K562 (cell line): ENCODE results near the gene COQ7. TPM values are rescaled to one million over a fixed set of nuclear protein-coding genes. Genes with fewer than 3 reads are reported as not detected.

Experiments used
- ATAC-seq: fragments of 200-7000 bp; cut with Tn5 transposase; 3 replicates; pipeline ENCODE4 v1.9.1; 2020; ENCODE audit warnings: moderate library complexity
- BruUV-seq: library from RNA; stranded (reverse); fragments of 400-500 nt; replicated peaks from 2 replicates; lab custom pipeline; 2021; lab: Mats Ljungman, UMichigan
- CTCF ChIA-PET: fragments of 300-600 bp; formaldehyde crosslinking; extraction: SDS; loops from one replicate; lab custom pipeline; 2021; ENCODE audit warnings: low intra/inter-chr PET ratio; lab: Yijun Ruan, JAX
- POLR2A ChIA-PET: fragments of 300-600, 350-650 bp; sonication (Branson Sonifier 250); formaldehyde crosslinking; extraction: SDS; loops from one replicate; lab custom pipeline; 2021; ENCODE audit warnings: antibody characterized with exemption, inconsistent platforms; lab: Yijun Ruan, JAX
- DNase-seq, 4 experiments: peaks; one replicate each; pipeline versions ENCODE4 v3.0.0 to v3.0.0-alpha.2; 2011 to 2018; ENCODE audit warnings: low spot score in 3 of 4, mixed read lengths in 3 of 4; ENCODE audit errors: extremely low read depth in 1 of 4
- FAIRE-seq: peaks from 2 replicates; lab custom pipeline; 2011; peaks lifted over from hg19 to GRCh38; lab: Jason Lieb, UNC
- H2AFZ ChIP-seq: 2 replicates; pipeline ENCODE4 v1.6.0; 2011; ENCODE audit warnings: low read depth, low read length, control low read depth, inconsistent platforms
- H3K27ac ChIP-seq: fragments of 200-600 bp; 3 replicates; pipeline ENCODE4 v1.8.0; 2011; ENCODE audit warnings: low read depth, mild to moderate bottlenecking, control low read depth, inconsistent platforms, low read length, moderate library complexity, mixed read lengths; ENCODE audit errors: extremely low read depth
- H3K27me3 ChIP-seq, 2 experiments: fragments of 300-600 bp in 1 of 2; 2 replicates in 1 of 2; 3 replicates in 1 of 2; pipeline versions ENCODE4 v1.6.0 to v1.8.0; 2011; ENCODE audit warnings: inconsistent platforms in 2 of 2, low read length in 2 of 2, mild to moderate bottlenecking in 1 of 2, mixed read lengths in 1 of 2, moderate library complexity in 1 of 2; ENCODE audit not compliant: control insufficient read depth in 2 of 2, insufficient read depth in 2 of 2
- H3K36me3 ChIP-seq: fragments of 300-600 bp; 3 replicates; pipeline ENCODE4 v1.8.0; 2011; ENCODE audit warnings: mild to moderate bottlenecking, low read length, inconsistent platforms; ENCODE audit not compliant: control insufficient read depth, insufficient read depth
- H3K4me1 ChIP-seq, 2 experiments: fragments of 200-600 bp in 1 of 2; replicated peaks in 1 of 2; 2 replicates in 1 of 2; 3 replicates in 1 of 2; pipeline versions ENCODE4 v1.5.1 to v1.8.0; 2011; ENCODE audit warnings: inconsistent platforms in 2 of 2, low read length in 2 of 2, mild to moderate bottlenecking in 1 of 2, mixed read lengths in 1 of 2, moderate library complexity in 1 of 2; ENCODE audit not compliant: control insufficient read depth in 2 of 2, insufficient read depth in 2 of 2
- H3K4me2 ChIP-seq: 2 replicates; pipeline ENCODE4 v1.6.1; 2011; ENCODE audit warnings: low read length, control low read depth, inconsistent platforms, mixed read lengths; ENCODE audit not compliant: insufficient read depth
- H3K4me3 ChIP-seq: fragments of 200-600 bp; sonication (generic), shearing (Covaris generic); 2 replicates; pipeline ENCODE4 v1.5.1; 2016; ENCODE audit warnings: control low read depth, inconsistent platforms
- H3K79me2 ChIP-seq: fragments of 200-600 bp; 3 replicates; pipeline ENCODE4 v1.8.0; 2011; ENCODE audit warnings: low read length, inconsistent platforms; ENCODE audit not compliant: control insufficient read depth, insufficient read depth
- H3K9ac ChIP-seq, 2 experiments: 2 replicates each; pipeline versions ENCODE4 v1.6.0 to v1.6.1; 2011; ENCODE audit warnings: low read depth in 2 of 2, low read length in 2 of 2, control low read depth in 1 of 2, inconsistent platforms in 1 of 2, mild to moderate bottlenecking in 1 of 2, mixed read lengths in 1 of 2; ENCODE audit not compliant: insufficient read depth in 1 of 2
- H3K9me1 ChIP-seq: one replicate; pipeline ENCODE4 v1.6.0; 2011; ENCODE audit warnings: inconsistent platforms, mild to moderate bottlenecking, low read length, moderate library complexity; ENCODE audit not compliant: control insufficient read depth, insufficient read depth
- H3K9me3 ChIP-seq: replicated peaks from 2 replicates; pipeline ENCODE4 v1.5.1; 2011; ENCODE audit warnings: low read depth, low read length, inconsistent platforms; ENCODE audit not compliant: control insufficient read depth, insufficient read depth
- H4K20me1 ChIP-seq: replicated peaks from 2 replicates; pipeline ENCODE4 v1.6.1; 2011; ENCODE audit warnings: low read length, inconsistent platforms, mixed read lengths; ENCODE audit not compliant: control insufficient read depth, insufficient read depth
- BDP1 ChIP-seq: IDR thresholded peaks from 3 replicates; pipeline ENCODE4 v1.6.1; 2011; ENCODE audit not compliant: insufficient read length, insufficient read depth
- CBX5 ChIP-seq: IDR thresholded peaks from 2 replicates; pipeline ENCODE4 v1.6.1; 2014; ENCODE audit warnings: low read depth, borderline replicate concordance
- CEBPG ChIP-seq, 3 experiments: fragments of 200-800 bp in 1 of 3; sonication (Bioruptor generic) in 1 of 3; sonication (generic) in 1 of 3; formaldehyde crosslinking in 1 of 3; IDR thresholded peaks in 2 of 3; conservative IDR thresholded peaks in 1 of 3; 2 replicates each; pipeline versions ENCODE4 v1.6.1 to v1.8.0; 2016 to 2022; ENCODE audit warnings: missing compliant biosample characterization in 2 of 3, missing genetic modification characterization in 2 of 3, mild to moderate bottlenecking in 1 of 3, missing genetic modification reagents in 1 of 3
- GABPB1 ChIP-seq: sonication (generic); formaldehyde crosslinking; IDR thresholded peaks from 2 replicates; pipeline ENCODE4 v1.8.0; 2022; ENCODE audit warnings: mild to moderate bottlenecking, missing genetic modification reagents
- NR1H2 ChIP-seq: sonication (generic); formaldehyde crosslinking; IDR thresholded peaks from 2 replicates; pipeline ENCODE4 v1.4.0; 2020; ENCODE audit warnings: mild to moderate bottlenecking, missing genetic modification reagents
- PTRF ChIP-seq: fragments of 450-650 bp; IDR thresholded peaks from 2 replicates; pipeline ENCODE4 v1.6.1; 2016; ENCODE audit warnings: mild to moderate bottlenecking, missing genetic modification characterization, missing compliant biosample characterization
- SIN3B ChIP-seq: fragments of 450-650 bp; IDR thresholded peaks from 2 replicates; pipeline ENCODE4 v1.6.1; 2017; ENCODE audit warnings: low read depth, mild to moderate bottlenecking, moderate library complexity
- SMAD4 ChIP-seq: fragments of 250-450 bp; sonication (Bioruptor Pico); conservative IDR thresholded peaks from 2 replicates; pipeline ENCODE4 v1.8.0; 2021; ENCODE audit warnings: inconsistent platforms, mild to moderate bottlenecking, moderate library complexity
- SMARCE1 ChIP-seq: fragments of 450-650 bp; IDR thresholded peaks from 2 replicates; pipeline ENCODE4 v1.7.1; 2016; ENCODE audit warnings: mild to moderate bottlenecking
- XRCC5 ChIP-seq: fragments of 200-400 bp; formaldehyde crosslinking; IDR thresholded peaks from 2 replicates; pipeline ENCODE4 v1.6.1; 2017; ENCODE audit warnings: low read depth, mild to moderate bottlenecking, low read length
- ZKSCAN8 ChIP-seq: fragments of 200-800 bp; sonication (Bioruptor generic); IDR thresholded peaks from 2 replicates; pipeline ENCODE4 v1.6.1; 2016; ENCODE audit warnings: missing genetic modification characterization, missing compliant biosample characterization
- ZNF561 ChIP-seq: fragments of 450-650 bp; formaldehyde crosslinking; conservative IDR thresholded peaks from 2 replicates; pipeline ENCODE4 v1.4.0; 2020; ENCODE audit warnings: mild to moderate bottlenecking, moderate library complexity
- WGBS: fragments of 100-300 bp; shearing (Covaris generic); methylation state at CpG from one replicate; pipeline ENCODE4 v1.1.6; 2016; ENCODE audit warnings: low coverage, mixed read lengths; ENCODE audit not compliant: insufficient coverage; ENCODE audit errors: missing lambda C conversion rate; 5-methylcytosine and 5-hydroxymethylcytosine counted together
- in situ Hi-C: fragments of 300-500 bp; cut with MboI; formaldehyde crosslinking; loops from 4 replicates; pipeline ENCODE4 v1.15.0; 2018; ENCODE audit warnings: inconsistent platforms, mixed read lengths
- intact Hi-C: fragments of 100-400 bp; cut with micrococcal nuclease; formaldehyde crosslinking; loops from 2 replicates; pipeline ENCODE4 v1.14.2; 2022
- polyA plus RNA-seq, 8 experiments: library from polyadenylated mRNA; depleted of rRNA in 4 of 8; stranded (reverse) in 5 of 8; unstranded in 3 of 8; fragments of >200 nt; fragmentation: Nextera tagmentation in 2 of 8; fragmentation: Illumina TruSeq in 1 of 8; extraction: Ambion mirVana in 2 of 8; extraction: Trizol in 1 of 8; gene quantifications; 2 replicates each; pipeline versions ENCODE4 v1.2.1 to v1.2.3, GENCODE V29; 2011 to 2014; ENCODE audit warnings: inconsistent platforms in 1 of 8, missing spikeins in 1 of 8
- total RNA-seq, 7 experiments: library from RNA; depleted of rRNA in 6 of 7; stranded (reverse); fragments of >200 nt in 6 of 7; fragmentation: Illumina TruSeq in 2 of 7; extraction: Trizol in 2 of 7; gene quantifications; 2 replicates each; pipeline versions ENCODE4 v1.2.1 to v1.2.3, GENCODE V29; 2011 to 2021; ENCODE audit warnings: low replicate concordance in 1 of 7
- TF ChIP-seq, protein P1 (sequence below), 2 experiments: IDR thresholded peaks in 1 of 2; conservative IDR thresholded peaks in 1 of 2; 2 replicates each; pipeline ENCODE4 v1.6.1; 2016; ENCODE audit warnings: low read depth in 2 of 2, mild to moderate bottlenecking in 1 of 2, missing compliant biosample characterization in 1 of 2, missing genetic modification characterization in 1 of 2, moderate library complexity in 1 of 2
- TF ChIP-seq, protein P2 (sequence below): fragments of 450-650 bp; IDR thresholded peaks from one replicate; pipeline ENCODE4 v1.6.1; 2018; ENCODE audit warnings: mild to moderate bottlenecking, moderate library complexity; ENCODE audit not compliant: partially characterized antibody

The COQ7 gene
- total and polyA plus RNA-seq, 9 of the 15 experiments (the other 6 are each of a cell fraction or from before 2014, with no cell fraction given), result 2.3 to 26.1 (median 15.2) TPM

DNA sequence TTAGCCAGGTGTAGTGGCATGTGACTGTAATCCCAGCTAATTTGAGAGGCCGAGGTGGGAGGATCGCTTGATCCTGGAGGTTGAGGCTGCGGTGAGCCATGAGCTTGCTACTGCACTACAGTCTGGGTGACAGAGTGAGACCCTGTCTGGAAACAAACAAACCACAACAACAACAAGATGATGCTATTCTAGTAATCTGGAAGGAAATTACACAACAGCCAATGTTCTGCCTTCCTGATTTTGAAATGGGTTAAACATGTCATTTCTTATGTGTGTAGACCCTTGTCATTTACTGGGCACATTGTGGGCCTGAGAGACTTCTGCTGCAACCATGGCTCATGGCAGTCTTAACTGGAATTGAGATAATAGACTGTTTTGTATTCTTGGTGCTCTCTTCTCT lies 5.9 kb downstream of the COQ7 start (continued):
- TF ChIP-seq CEBPG (CRISPR knock-in tag; IDR thresholded peaks at IDR 0.05) (no peak), CEBPG (tag; conservative IDR thresholded peaks at IDR 0.05 in 1 of 2, IDR thresholded peaks at IDR 0.05 in 1 of 2) (no peak), NR1H2 (CRISPR knock-in tag) (no peak), PTRF (no peak)

DNA sequence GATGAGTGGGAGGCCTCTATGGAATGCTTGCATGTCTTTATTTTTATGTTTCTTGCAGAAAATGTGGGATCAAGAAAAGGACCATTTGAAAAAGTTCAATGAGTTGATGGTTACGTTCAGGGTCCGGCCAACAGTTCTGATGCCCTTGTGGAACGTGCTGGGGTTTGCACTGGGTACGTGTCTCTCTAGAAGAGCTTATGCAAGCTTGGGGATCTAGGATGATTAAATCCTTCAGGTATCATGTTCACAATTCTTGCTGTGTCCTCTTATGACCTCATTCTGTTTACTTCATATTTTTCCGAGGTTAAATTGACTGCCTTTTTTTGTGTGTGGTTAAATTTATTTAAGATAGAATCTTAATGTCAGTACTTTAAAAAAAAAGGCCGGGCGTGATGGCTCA lies 6.4 kb downstream of the COQ7 start:
- Histone ChIP-seq H3K36me3 (peaks cover 36% of the 10 kb centered on the region; the same call in 2 of the 3 replicates), H4K20me1 (no peaks in the 10 kb centered on the region), H3K4me1 (no peaks in the 10 kb centered on the region; a peak in 1 of 5 replicates), H3K9me1 (no peaks in the 10 kb centered on the region), H3K9me3 (no peaks in the 10 kb centered on the region), H3K27ac (no peak overlapping the region), H3K27me3 (no peaks in the 10 kb centered on the region), H3K4me3 (no peak overlapping the region), H3K9ac (no peak overlapping the region), H3K79me2 (no peaks in the 10 kb centered on the region), H3K4me2 (no peak overlapping the region), H2AFZ (no peak overlapping the region)
- no peak for DNase-seq
- no peak for ATAC-seq
- BruUV-seq, result no TSS peak
- in situ Hi-C loops, result loop anchor here (5.0 kb wide), 1 partner anchor 92 kb away; the partner anchor contains the start of gene TMC7
- CTCF ChIA-PET, result no interaction called here
- FAIRE-seq, result no peak
- intact Hi-C loops, result loop anchor here (2.0 kb wide), 1 partner anchor 91 kb away; the partner anchor contains the start of gene TMC7
- WGBS, result 77% methylated on average over 7 of the region's 7 CpGs
- POLR2A ChIA-PET, result interaction anchor here (0.6 to 0.7 kb wide), 3 partner anchors 36 to 111 kb away, joined by 3 to 5 read pairs (median 3); no protein-coding TSS in a partner anchor
- no peak for TF ChIP-seq CBX5
- TF ChIP-seq, protein P1, sequence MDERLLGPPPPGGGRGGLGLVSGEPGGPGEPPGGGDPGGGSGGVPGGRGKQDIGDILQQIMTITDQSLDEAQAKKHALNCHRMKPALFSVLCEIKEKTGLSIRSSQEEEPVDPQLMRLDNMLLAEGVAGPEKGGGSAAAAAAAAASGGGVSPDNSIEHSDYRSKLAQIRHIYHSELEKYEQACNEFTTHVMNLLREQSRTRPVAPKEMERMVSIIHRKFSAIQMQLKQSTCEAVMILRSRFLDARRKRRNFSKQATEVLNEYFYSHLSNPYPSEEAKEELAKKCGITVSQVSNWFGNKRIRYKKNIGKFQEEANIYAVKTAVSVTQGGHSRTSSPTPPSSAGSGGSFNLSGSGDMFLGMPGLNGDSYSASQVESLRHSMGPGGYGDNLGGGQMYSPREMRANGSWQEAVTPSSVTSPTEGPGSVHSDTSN (CRISPR knock-in tag; IDR thresholded peaks at IDR 0.05; ENCODE audit: low read depth), result no peak
- TF ChIP-seq, protein P1 (tag; conservative IDR thresholded peaks at IDR 0.05; ENCODE audit: low read depth), result no peak
- no peak for TF ChIP-seq XRCC5
- no peak for TF ChIP-seq SMAD4 (CRISPR knock-in tag)
- TF ChIP-seq SIN3B, result no peak
- no peak for TF ChIP-seq ZKSCAN8 (CRISPR knock-in tag)
- no peak for TF ChIP-seq ZNF561
- TF ChIP-seq, protein P2, sequence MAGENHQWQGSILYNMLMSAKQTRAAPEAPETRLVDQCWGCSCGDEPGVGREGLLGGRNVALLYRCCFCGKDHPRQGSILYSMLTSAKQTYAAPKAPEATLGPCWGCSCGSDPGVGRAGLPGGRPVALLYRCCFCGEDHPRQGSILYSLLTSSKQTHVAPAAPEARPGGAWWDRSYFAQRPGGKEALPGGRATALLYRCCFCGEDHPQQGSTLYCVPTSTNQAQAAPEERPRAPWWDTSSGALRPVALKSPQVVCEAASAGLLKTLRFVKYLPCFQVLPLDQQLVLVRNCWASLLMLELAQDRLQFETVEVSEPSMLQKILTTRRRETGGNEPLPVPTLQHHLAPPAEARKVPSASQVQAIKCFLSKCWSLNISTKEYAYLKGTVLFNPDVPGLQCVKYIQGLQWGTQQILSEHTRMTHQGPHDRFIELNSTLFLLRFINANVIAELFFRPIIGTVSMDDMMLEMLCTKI, result no peak
- no peak for TF ChIP-seq GABPB1
- no peak for TF ChIP-seq BDP1
- no peak for TF ChIP-seq SMARCE1
